Neural crest cell (in vitro differentiated cells): ENCODE results near the gene PDE6A. TPM values are rescaled to one million over a fixed set of nuclear protein-coding genes. Genes with fewer than 3 reads are reported as not detected.
"Not testable (repeated sequence)": the region's sequence is repeated elsewhere in the genome, so short reads cannot be mapped to it uniquely, and the experiment has no call there.

Experiments
- DNase-seq: peaks from one replicate; pipeline ENCODE4 v3.0.0; 2021; ENCODE audit warnings: low read depth, mixed read lengths, low spot score
- H3K27ac Mint-ChIP-seq: one replicate; pipeline ENCODE4 v1.8.0; 2021; ENCODE audit warnings: mild to moderate bottlenecking, mixed read lengths; ENCODE audit not compliant: unreplicated experiment
- H3K27me3 Mint-ChIP-seq: 2 replicates; pipeline ENCODE4 v1.8.0; 2021; ENCODE audit warnings: low read depth, mild to moderate bottlenecking, mixed read lengths
- H3K36me3 Mint-ChIP-seq: 2 replicates; pipeline ENCODE4 v1.8.0; 2021; ENCODE audit warnings: low read depth, mild to moderate bottlenecking, mixed read lengths
- H3K4me1 Mint-ChIP-seq: 2 replicates; pipeline ENCODE4 v1.8.0; 2021; ENCODE audit warnings: mixed read lengths
- H3K4me3 Mint-ChIP-seq: one replicate; pipeline ENCODE4 v1.8.0; 2021; ENCODE audit warnings: mild to moderate bottlenecking, mixed read lengths
- H3K9me3 Mint-ChIP-seq: 2 replicates; pipeline ENCODE4 v1.8.0; 2021; ENCODE audit warnings: mixed read lengths
- total RNA-seq: library from RNA; stranded (reverse); gene quantifications from 2 replicates; pipeline ENCODE4 v1.2.1, GENCODE V29; 2021
- TF ChIP-seq, protein P1 (sequence below): fragments of 200-600 bp; sonication (generic); conservative IDR thresholded peaks from 2 replicates; pipeline ENCODE4 v1.5.0; 2021; ENCODE audit warnings: antibody characterized with exemption, mild to moderate bottlenecking

PDE6A gene
- total RNA-seq, 1 donor from 2014 or later, result not detected

DNA sequence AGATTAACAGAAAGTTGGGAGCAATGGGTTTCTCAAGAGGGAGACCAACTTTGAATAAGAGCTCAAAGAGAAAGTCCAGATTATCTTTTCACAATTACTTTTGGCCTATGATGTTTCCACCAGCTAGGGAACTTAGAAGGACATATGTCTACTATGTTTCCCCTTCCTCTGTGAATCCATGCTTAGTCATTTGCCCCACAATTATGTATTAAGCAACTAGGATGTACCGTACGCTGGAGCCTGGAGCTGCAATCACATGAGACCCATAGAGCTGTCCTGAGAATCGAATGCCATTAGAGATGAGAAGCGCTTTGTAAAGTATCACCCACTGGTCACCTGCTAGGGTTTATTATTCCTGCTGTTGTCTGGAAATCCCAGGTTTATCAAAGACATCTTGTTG lies 78.8 kb downstream of the PDE6A start:
- no peak for DNase-seq
- Mint-ChIP-seq H3K4me1 (no peaks in the 10 kb centered on the region), H3K4me3 (no peak overlapping the region), H3K27ac (no peak overlapping the region), H3K36me3 (no peaks in the 10 kb centered on the region), H3K9me3 (peaks cover 2% of the 10 kb centered on the region), H3K27me3 (no peaks in the 10 kb centered on the region)
- TF ChIP-seq, protein P1, sequence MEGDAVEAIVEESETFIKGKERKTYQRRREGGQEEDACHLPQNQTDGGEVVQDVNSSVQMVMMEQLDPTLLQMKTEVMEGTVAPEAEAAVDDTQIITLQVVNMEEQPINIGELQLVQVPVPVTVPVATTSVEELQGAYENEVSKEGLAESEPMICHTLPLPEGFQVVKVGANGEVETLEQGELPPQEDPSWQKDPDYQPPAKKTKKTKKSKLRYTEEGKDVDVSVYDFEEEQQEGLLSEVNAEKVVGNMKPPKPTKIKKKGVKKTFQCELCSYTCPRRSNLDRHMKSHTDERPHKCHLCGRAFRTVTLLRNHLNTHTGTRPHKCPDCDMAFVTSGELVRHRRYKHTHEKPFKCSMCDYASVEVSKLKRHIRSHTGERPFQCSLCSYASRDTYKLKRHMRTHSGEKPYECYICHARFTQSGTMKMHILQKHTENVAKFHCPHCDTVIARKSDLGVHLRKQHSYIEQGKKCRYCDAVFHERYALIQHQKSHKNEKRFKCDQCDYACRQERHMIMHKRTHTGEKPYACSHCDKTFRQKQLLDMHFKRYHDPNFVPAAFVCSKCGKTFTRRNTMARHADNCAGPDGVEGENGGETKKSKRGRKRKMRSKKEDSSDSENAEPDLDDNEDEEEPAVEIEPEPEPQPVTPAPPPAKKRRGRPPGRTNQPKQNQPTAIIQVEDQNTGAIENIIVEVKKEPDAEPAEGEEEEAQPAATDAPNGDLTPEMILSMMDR, result no peak

DNA sequence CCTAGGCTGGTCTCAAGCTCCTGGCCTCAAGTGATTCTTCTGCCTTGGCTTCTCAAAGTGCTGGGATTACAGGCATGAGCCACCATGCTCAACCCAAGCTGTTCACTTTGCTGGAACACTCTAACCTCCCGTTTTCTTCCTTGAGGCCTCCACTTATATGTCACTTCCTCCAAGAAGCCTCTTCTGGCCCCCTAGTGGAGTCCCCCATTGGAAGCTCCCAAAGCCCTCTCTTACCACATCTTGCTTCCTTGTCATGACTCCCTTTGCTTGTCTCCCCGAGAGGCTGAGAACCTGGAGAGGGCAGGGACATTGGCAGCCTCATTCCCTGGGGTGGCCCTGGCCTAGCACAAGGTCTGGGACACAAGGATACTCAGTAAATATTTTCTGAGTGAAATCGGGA lies 80.8 kb downstream of the PDE6A start:
- no peak for DNase-seq
- TF ChIP-seq, protein P1, result no peak
- no peaks in the 10 kb centered on the region for H3K4me1 Mint-ChIP-seq
- no peaks in the 10 kb centered on the region for H3K36me3 Mint-ChIP-seq
- peaks cover 2% of the 10 kb centered on the region for H3K9me3 Mint-ChIP-seq
- H3K4me3 Mint-ChIP-seq, result no peak overlapping the region
- H3K27ac Mint-ChIP-seq, result no peak overlapping the region
- H3K27me3 Mint-ChIP-seq, result no peaks in the 10 kb centered on the region

DNA sequence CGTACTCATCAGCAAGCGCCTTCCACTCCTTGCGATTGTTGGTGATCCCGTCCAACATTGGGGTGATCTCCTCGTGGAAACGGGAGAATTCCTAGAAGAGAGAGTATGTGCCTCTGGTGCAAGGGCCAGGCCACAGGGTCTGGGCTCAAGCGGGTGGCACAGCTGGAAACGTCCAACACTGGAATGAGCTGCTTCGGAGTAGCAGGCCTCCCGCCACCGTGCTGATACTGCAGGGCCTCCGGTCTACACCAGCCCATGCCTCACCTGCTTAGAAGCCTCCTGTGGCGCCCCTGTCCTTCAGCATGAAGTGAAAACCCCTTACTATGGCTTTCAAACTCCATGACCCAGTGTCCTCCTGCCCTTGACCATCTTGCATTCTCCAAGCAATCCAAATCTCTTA lies 81.4 kb downstream of the PDE6A start:
- Mint-ChIP-seq H3K27me3 (no peaks in the 10 kb centered on the region), H3K4me1 (no peaks in the 10 kb centered on the region), H3K4me3 (no peak overlapping the region), H3K36me3 (no peaks in the 10 kb centered on the region), H3K27ac (no peak overlapping the region), H3K9me3 (peaks cover 2% of the 10 kb centered on the region)
- TF ChIP-seq, protein P1, result no peak
- DNase-seq, result no peak

DNA sequence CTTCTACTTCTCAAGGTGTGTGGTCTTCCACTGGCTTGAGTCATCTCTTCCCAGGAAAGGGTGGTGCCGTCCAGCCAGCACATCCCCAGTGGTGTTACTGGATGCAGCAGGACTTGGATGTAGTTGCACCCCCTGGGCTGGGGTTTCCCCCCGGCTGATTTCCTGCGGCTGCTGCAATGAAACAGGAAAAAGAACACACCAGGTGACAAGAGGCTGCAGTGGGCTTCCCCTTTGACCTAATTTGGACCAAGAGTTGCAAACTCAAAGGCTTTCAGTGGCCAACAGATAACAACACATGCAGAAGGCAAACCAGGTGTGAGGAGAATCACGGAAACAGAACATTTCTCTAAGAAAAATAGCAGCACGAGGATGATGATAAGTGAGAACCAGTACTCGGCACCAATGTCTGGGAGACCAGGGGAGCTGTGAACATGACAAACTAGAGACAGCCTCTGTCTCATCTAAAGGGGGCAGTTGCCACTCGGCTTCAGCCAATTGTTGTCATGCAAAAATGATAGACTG lies 83.7 kb downstream of the PDE6A start:
- H3K27me3 Mint-ChIP-seq, result no peaks in the 10 kb centered on the region
- H3K36me3 Mint-ChIP-seq, result no peaks in the 10 kb centered on the region
- no peak for DNase-seq
- H3K4me1 Mint-ChIP-seq, result no peaks in the 10 kb centered on the region
- H3K4me3 Mint-ChIP-seq, result no peak overlapping the region
- no peak overlapping the region for H3K27ac Mint-ChIP-seq
- TF ChIP-seq, protein P1, result no peak
- no peaks in the 10 kb centered on the region for H3K9me3 Mint-ChIP-seq

DNA sequence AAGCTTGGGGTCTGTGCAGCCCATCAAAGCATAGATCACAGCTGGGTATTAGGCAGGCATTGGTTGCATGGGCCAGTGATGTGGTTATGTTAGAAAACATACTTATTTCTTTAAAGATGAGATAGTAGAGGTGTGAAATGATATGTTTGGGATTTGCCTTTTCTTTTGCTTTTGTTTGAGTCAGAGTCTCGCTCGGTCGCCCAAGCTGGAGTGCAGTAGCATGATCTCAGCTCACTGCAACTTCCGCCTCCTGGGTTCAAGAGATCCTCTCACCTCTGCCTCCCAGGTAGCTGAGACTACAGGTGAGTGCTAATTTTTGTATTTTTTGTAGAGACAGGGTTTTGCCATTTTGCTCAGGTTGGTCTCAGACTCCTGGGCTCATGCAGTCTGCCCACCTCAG lies 84.8 kb downstream of the PDE6A start:
- Mint-ChIP-seq H3K27me3 (no peaks in the 10 kb centered on the region), H3K36me3 (no peaks in the 10 kb centered on the region), H3K4me1 (peaks cover 8% of the 10 kb centered on the region), H3K4me3 (no peak overlapping the region), H3K9me3 (no peaks in the 10 kb centered on the region), H3K27ac (no peak overlapping the region)
- TF ChIP-seq, protein P1, result no peak
- no peak for DNase-seq

DNA sequence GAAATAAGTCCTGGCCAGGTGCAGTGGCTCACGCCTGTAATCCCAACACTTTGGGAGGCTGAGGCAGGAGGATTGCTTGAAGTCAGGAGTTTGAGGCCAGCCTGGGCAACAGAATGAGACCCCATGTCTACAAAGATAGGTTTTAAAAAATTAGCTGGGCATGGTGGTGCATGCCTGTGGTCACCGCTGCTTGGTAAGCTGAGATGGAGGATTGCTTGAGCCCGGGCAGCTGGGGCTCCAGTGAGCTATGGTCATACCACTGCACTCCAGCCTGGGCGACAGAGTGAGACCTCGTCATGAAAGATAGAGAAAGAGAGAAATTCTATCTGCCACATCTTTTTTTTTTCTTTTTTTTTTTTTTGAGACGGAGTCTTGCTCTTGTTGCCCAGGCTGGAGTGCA lies 86.1 kb downstream of the PDE6A start:
- H3K27ac Mint-ChIP-seq, H3K9me3 Mint-ChIP-seq, H3K36me3 Mint-ChIP-seq, H3K27me3 Mint-ChIP-seq, H3K4me1 Mint-ChIP-seq, H3K4me3 Mint-ChIP-seq, DNase-seq: not testable (repeated sequence)
